GM12891 (cell line): ENCODE data around the gene CKB.

Experiments used
- PAX5 ChIP-seq: IDR thresholded peaks from 2 replicates; pipeline ENCODE4 v1.6.1; 2011; ENCODE audit warnings: low read length, moderate library complexity, mild to moderate bottlenecking; ENCODE audit not compliant: insufficient read depth, severe bottlenecking
- POLR2A ChIP-seq: IDR thresholded peaks from 2 replicates; pipeline ENCODE4 v1.6.1; 2011; ENCODE audit warnings: low read depth, low read length, control low read depth
- POLR2AphosphoS5 ChIP-seq: IDR thresholded peaks from 2 replicates; pipeline ENCODE4 v1.6.1; 2011; ENCODE audit warnings: low read depth, low read length, control low read depth

- TF ChIP-seq POLR2A (peak; percentile 49; the same call in 1 of the 2 replicates), POLR2AphosphoS5 (0 out of 2 replicates have a peak, but pooled peaks have one; percentile 15), PAX5 (no peak)
Measured at GRCh38 chr14:103528587-103529382, 6.2 kb upstream of the CKB start, which contains the start of gene TRMT61A.
